Activated CD8-positive, alpha-beta memory T cell treated with anti-CD3 and anti-CD28 coated beads, Interleukin-2, amount 50 U/mL, for 24 hours (primary cell): Measurements from ENCODE around the gene ERCC2.

ENCODE experiments used
- DNase-seq: peaks from one replicate; pipeline ENCODE4 v3.0.0-alpha.2; 2020; ENCODE audit errors: extremely low read depth

ERCC2 gene

DNA sequence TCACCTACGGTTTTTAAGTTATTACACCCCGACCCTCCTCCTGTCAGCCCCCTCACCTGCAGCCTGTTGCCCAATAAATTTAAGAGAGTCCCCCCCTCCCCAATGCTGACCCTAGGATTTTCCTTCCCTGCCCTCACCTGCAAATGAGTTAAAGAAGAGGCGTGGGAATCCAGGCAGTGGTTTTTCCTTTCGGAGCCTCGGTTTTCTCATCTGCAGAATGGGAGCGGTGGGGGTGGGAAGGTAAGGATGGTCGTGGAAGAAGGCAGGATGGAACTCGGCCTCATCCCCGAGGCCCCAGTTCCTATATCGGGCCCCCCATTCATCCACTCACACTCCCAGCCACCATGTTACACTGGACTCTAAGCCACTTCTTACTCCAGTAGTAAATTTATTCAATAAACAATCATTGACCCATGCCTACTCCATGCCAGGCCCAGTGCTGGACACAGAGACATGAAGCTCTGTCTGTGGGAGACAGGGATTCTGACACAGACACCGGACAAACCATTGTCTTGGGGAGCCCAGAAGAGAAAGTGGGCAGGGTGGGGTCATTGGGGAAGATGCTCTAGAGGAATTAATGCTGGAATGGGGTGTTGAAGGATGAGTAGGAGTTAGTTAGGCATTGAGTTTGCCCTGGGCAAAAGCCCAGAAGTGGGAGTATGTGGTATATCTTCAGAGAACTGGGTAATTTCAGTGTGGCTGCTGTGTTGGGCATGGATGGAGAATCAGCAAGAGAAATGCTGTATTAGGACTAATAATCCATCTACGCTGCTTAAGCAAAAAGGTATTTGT, 66.9 kb downstream of the ERCC2 start:
- DNase-seq = no peak

DNA sequence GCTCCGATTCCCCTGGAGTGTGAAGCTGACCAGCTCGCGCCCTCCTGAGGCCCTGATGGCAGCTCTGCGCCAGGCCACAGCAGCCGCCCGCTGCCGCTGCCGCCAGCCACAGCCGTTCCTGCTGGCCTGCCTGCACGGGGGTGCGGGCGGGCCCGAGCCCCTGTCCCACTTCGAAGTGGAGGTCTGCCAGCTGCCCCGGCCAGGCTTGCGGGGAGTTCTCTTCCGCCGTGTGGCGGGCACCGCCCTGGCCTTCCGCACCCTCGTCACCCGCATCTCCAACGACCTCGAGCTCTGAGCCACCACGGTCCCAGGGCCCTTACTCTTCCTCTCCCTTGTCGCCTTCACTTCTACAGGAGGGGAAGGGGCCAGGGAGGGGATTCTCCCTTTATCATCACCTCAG, 68.0 kb downstream of the ERCC2 start:
- no peak for DNase-seq
